HepG2 (cell line): ENCODE measurements around the gene OGFOD3. TPM values are rescaled to one million over a fixed set of nuclear protein-coding genes. Genes with fewer than 3 reads are reported as not detected.

Source experiments
- CBFB ChIP-seq: sonication (generic); formaldehyde crosslinking; IDR thresholded peaks from 2 replicates; pipeline ENCODE4 v1.4.0; 2020; ENCODE audit warnings: missing genetic modification reagents
- FOXO4 ChIP-seq: sonication (generic); formaldehyde crosslinking; conservative IDR thresholded peaks from 2 replicates; pipeline ENCODE4 v1.8.1; 2023; ENCODE audit warnings: missing genetic modification reagents
- KIAA2018 ChIP-seq: sonication (generic); formaldehyde crosslinking; IDR thresholded peaks from 2 replicates; pipeline ENCODE4 v1.5.0; 2020; ENCODE audit warnings: mild to moderate bottlenecking, missing genetic modification reagents, borderline replicate concordance
- MAFG ChIP-seq: sonication (generic); formaldehyde crosslinking; IDR thresholded peaks from 2 replicates; pipeline ENCODE4 v1.5.1; 2020; ENCODE audit warnings: mild to moderate bottlenecking, missing genetic modification reagents
- RELA ChIP-seq: sonication (generic); formaldehyde crosslinking; IDR thresholded peaks from 2 replicates; pipeline ENCODE4 v1.4.0; 2020; ENCODE audit warnings: missing genetic modification reagents
- SMAD1 ChIP-seq: sonication (generic); formaldehyde crosslinking; IDR thresholded peaks from 2 replicates; pipeline ENCODE4 v1.4.0; 2020; ENCODE audit warnings: missing genetic modification reagents, low read depth, mild to moderate bottlenecking, borderline replicate concordance
- TFAP4 ChIP-seq: sonication (generic); IDR thresholded peaks from 2 replicates; pipeline ENCODE4 v1.6.1; 2016; ENCODE audit warnings: low read depth, borderline replicate concordance
- ZHX1 ChIP-seq: sonication (generic); formaldehyde crosslinking; IDR thresholded peaks from 2 replicates; pipeline ENCODE4 v1.8.1; 2022; ENCODE audit warnings: low read depth, mild to moderate bottlenecking, missing genetic modification reagents
- ZNF839 ChIP-seq: sonication (generic); formaldehyde crosslinking; IDR thresholded peaks from 2 replicates; pipeline ENCODE4 v1.4.0; 2020; ENCODE audit warnings: missing genetic modification reagents, mild to moderate bottlenecking, borderline replicate concordance
- polyA plus RNA-seq, 8 experiments: library from polyadenylated mRNA; depleted of rRNA in 3 of 8; stranded (reverse) in 7 of 8; unstranded in 1 of 8; fragments of >200 nt; fragmentation: Illumina TruSeq in 4 of 8; extraction: Trizol in 4 of 8; gene quantifications; 2 replicates each; pipeline versions ENCODE4 v1.2.1 to v1.2.3, GENCODE V29; 2011 to 2016; ENCODE audit warnings: low read depth in 4 of 8, missing spikeins in 1 of 8, mixed read lengths in 1 of 8; ENCODE audit not compliant: insufficient read depth in 1 of 8
- total RNA-seq, 5 experiments: library from RNA; depleted of rRNA; stranded (reverse); fragments of >200 nt; fragmentation: Illumina TruSeq; extraction: Trizol; gene quantifications; 2 replicates each; pipeline ENCODE4 v1.2.3, GENCODE V29; 2016; ENCODE audit warnings: low read depth in 1 of 5
- TF ChIP-seq, protein P1 (sequence below): sonication (generic); formaldehyde crosslinking; IDR thresholded peaks from 2 replicates; pipeline ENCODE4 v1.4.0; 2020; ENCODE audit warnings: mild to moderate bottlenecking, missing genetic modification reagents

Gene OGFOD3
- total and polyA plus RNA-seq, 2 of the 13 experiments (the other 11 are each of a cell fraction or from before 2014, with no cell fraction given) = 40.0 to 42.1 TPM

DNA sequence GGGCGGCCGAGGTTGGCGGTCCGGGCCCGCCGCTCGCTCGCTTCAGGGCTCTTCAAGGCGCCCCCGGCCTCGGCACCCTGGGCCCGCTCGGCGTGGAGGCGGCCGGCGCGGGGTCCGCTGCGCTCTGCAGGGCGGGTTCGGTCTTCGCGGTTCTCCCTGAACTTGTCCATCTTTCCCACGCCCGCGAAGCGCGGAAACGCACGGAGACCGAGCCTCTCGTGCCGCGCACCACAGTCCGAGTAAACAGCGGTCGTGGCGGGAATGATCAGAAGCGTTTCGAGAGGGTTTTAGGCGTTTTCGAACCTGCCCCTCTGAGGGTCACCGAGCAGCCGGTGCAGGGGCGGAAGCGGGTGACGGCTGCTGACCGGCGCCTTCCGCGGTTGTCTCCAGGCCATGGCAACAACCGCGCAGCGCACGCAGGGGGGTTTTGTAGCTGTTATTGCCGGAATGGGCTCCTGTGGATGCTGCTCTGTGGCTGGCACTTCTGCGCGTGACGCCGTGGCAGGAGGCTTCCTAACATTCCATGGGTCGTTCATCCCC, 40.6 kb upstream of the OGFOD3 start (continued):
- TF ChIP-seq KIAA2018 (0 out of 2 replicates have a peak, but pooled peaks have one; percentile 22), CBFB (CRISPR knock-in tag) (0 out of 2 replicates have a peak, but pooled peaks have one; percentile 8), FOXO4 (CRISPR knock-in tag) (peak; percentile 97; the same call in 1 of the 2 replicates), ZHX1 (CRISPR knock-in tag) (no peak), ZNF839 (CRISPR knock-in tag) (no peak), TFAP4 (0 out of 2 replicates have a peak, but pooled peaks have one; percentile 38), RELA (no peak), SMAD1 (CRISPR knock-in tag) (peak; percentile 82; the same call in 1 of the 2 replicates), MAFG (0 out of 2 replicates have a peak, but pooled peaks have one; percentile 13)
- TF ChIP-seq, protein P1, sequence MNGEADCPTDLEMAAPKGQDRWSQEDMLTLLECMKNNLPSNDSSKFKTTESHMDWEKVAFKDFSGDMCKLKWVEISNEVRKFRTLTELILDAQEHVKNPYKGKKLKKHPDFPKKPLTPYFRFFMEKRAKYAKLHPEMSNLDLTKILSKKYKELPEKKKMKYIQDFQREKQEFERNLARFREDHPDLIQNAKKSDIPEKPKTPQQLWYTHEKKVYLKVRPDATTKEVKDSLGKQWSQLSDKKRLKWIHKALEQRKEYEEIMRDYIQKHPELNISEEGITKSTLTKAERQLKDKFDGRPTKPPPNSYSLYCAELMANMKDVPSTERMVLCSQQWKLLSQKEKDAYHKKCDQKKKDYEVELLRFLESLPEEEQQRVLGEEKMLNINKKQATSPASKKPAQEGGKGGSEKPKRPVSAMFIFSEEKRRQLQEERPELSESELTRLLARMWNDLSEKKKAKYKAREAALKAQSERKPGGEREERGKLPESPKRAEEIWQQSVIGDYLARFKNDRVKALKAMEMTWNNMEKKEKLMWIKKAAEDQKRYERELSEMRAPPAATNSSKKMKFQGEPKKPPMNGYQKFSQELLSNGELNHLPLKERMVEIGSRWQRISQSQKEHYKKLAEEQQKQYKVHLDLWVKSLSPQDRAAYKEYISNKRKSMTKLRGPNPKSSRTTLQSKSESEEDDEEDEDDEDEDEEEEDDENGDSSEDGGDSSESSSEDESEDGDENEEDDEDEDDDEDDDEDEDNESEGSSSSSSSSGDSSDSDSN (CRISPR knock-in tag) = peak; percentile 3; the same call in 1 of the 2 replicates
